B cell (primary cell): Measurements from ENCODE around the gene BCAR3. TPM values are rescaled to one million over a fixed set of nuclear protein-coding genes. Genes with fewer than 3 reads are reported as not detected.

Experiments used
- ATAC-seq: fragments of 200-7000 bp; cut with Tn5 transposase; one replicate; pipeline ENCODE4 v1.10.0; 2021; ENCODE audit warnings: low read depth, mild to moderate bottlenecking, moderate number of reproducible peaks, moderate library complexity
- CTCF ChIA-PET: fragments of 350-600 bp; sonication (Branson Sonifier 250); formaldehyde crosslinking; loops from one replicate; lab custom pipeline; 2021; ENCODE audit warnings: antibody characterized with exemption, inconsistent platforms; lab: Charles Lee
- POLR2A ChIA-PET: fragments of 350-600 bp; sonication (Branson Sonifier 250); formaldehyde crosslinking; loops from one replicate; lab custom pipeline; 2021; ENCODE audit warnings: antibody characterized with exemption; lab: Charles Lee
- DNase-seq: peaks from one replicate; pipeline ENCODE4 v3.0.0; 2013
- H2AFZ ChIP-seq: 2 replicates; pipeline ENCODE4 v1.6.1; 2012; ENCODE audit warnings: mild to moderate bottlenecking, low read depth, low read length; ENCODE audit not compliant: insufficient read depth, poor library complexity, severe bottlenecking
- H3K27ac ChIP-seq, 2 donors: 1 replicate in 1 of 2; 2 replicates in 1 of 2; pipeline ENCODE4 v1.5.1; 2012 to 2013; ENCODE audit warnings: low read length in 2 of 2, mild to moderate bottlenecking in 2 of 2, moderate library complexity in 1 of 2
- H3K27me3 ChIP-seq, 4 experiments: fragments of 200-600 bp in 1 of 4; sonication (generic) in 1 of 4; replicated peaks in 1 of 4; 1 replicate in 2 of 4; 2 replicates in 2 of 4; pipeline versions ENCODE4 v1.6.1 to v1.7.0; 2013 to 2016; ENCODE audit warnings: low read length in 3 of 4, mild to moderate bottlenecking in 2 of 4, mixed read lengths in 1 of 4, moderate library complexity in 1 of 4; ENCODE audit not compliant: insufficient read depth in 4 of 4, control insufficient read depth in 3 of 4; ENCODE audit errors: control extremely low read depth in 1 of 4
- H3K36me3 ChIP-seq, 2 experiments: replicated peaks in 1 of 2; 1 replicate in 1 of 2; 2 replicates in 1 of 2; pipeline versions ENCODE4 v1.6.1 to v1.7.1; 2013; ENCODE audit warnings: low read length in 1 of 2; ENCODE audit not compliant: insufficient read depth in 2 of 2, control insufficient read depth in 1 of 2; ENCODE audit errors: control extremely low read depth in 1 of 2, extremely low read depth in 1 of 2
- H3K4me1 ChIP-seq, 2 donors: fragments of 200-600 bp in 1 of 2; sonication (generic) in 1 of 2; 1 replicate in 1 of 2; 2 replicates in 1 of 2; pipeline versions ENCODE4 v1.5.1 to v1.6.1; 2013 to 2017; ENCODE audit warnings: low read length in 2 of 2; ENCODE audit not compliant: control insufficient read depth in 2 of 2, insufficient read depth in 2 of 2
- H3K4me2 ChIP-seq: replicated peaks from 2 replicates; pipeline ENCODE3; 2012; ENCODE audit warnings: mild to moderate bottlenecking, low read depth, low read length; ENCODE audit not compliant: poor library complexity, severe bottlenecking
- H3K4me3 ChIP-seq, 5 experiments: fragments of 200-600 bp in 1 of 5; sonication (generic) in 1 of 5; 1 replicate in 3 of 5; 2 replicates in 2 of 5; pipeline versions ENCODE4 v1.5.1 to v1.7.0; 2011 to 2016; ENCODE audit warnings: low read length in 4 of 5, mild to moderate bottlenecking in 4 of 5, low read depth in 2 of 5, control low read depth in 1 of 5, moderate library complexity in 1 of 5; ENCODE audit not compliant: insufficient read depth in 1 of 5; ENCODE audit errors: control extremely low read depth in 1 of 5, extremely low read depth in 1 of 5
- H3K79me2 ChIP-seq: fragments of 200-600 bp; sonication (generic); one replicate; pipeline ENCODE4 v1.6.0; 2016; ENCODE audit warnings: low read length; ENCODE audit not compliant: control insufficient read depth, insufficient read depth
- H3K9ac ChIP-seq: fragments of 200-600 bp; sonication (generic); 2 replicates; pipeline ENCODE4 v1.6.1; 2017; ENCODE audit warnings: mild to moderate bottlenecking, low read length, moderate library complexity
- H3K9me3 ChIP-seq, 3 donors: one replicate each; pipeline versions ENCODE4 v1.6.1 to v1.7.1; 2013; ENCODE audit warnings: low read length in 2 of 3; ENCODE audit not compliant: control insufficient read depth in 2 of 3, insufficient read depth in 1 of 3; ENCODE audit errors: control extremely low read depth in 1 of 3
- H4K20me1 ChIP-seq: 2 replicates; pipeline ENCODE4 v1.6.0; 2012; ENCODE audit warnings: mild to moderate bottlenecking, low read length; ENCODE audit not compliant: insufficient read depth, control insufficient read depth, poor library complexity, severe bottlenecking
- H3K27ac Mint-ChIP-seq: one replicate; pipeline ENCODE4 v1.8.0; 2021; ENCODE audit warnings: mixed read lengths
- H3K27me3 Mint-ChIP-seq: one replicate; pipeline ENCODE4 v1.8.0; 2021; ENCODE audit warnings: mixed read lengths
- H3K4me1 Mint-ChIP-seq: one replicate; pipeline ENCODE4 v1.8.0; 2021; ENCODE audit warnings: mixed read lengths
- H3K4me3 Mint-ChIP-seq: one replicate; pipeline ENCODE4 v1.8.0; 2021; ENCODE audit warnings: mixed read lengths
- H3K9me3 Mint-ChIP-seq: one replicate; pipeline ENCODE4 v1.8.0; 2022; ENCODE audit warnings: mixed read lengths; ENCODE audit not compliant: insufficient read depth
- EZH2 ChIP-seq: IDR thresholded peaks from 2 replicates; pipeline ENCODE4 v1.6.1; 2012; ENCODE audit warnings: borderline replicate concordance, low read depth, mild to moderate bottlenecking, moderate library complexity, low read length; ENCODE audit not compliant: insufficient read depth, poor library complexity, severe bottlenecking
- WGBS: methylation state at CpG from one replicate; pipeline ENCODE4 v1.1.5; 2013; ENCODE audit warnings: missing lambda C conversion rate; ENCODE audit not compliant: insufficient coverage; 5-methylcytosine and 5-hydroxymethylcytosine counted together
- intact Hi-C: fragments of 100-400 bp; cut with micrococcal nuclease; formaldehyde crosslinking; loops from one replicate; pipeline ENCODE4 v1.10.0; 2022
- polyA plus RNA-seq: library from polyadenylated mRNA; depleted of rRNA; stranded (reverse); fragments of >200 nt; gene quantifications from 2 replicates; pipeline ENCODE4 v1.2.3, GENCODE V29; 2012
- total RNA-seq, 2 donors: library from RNA; stranded (reverse); fragments of 120-200 nt in 1 of 2; gene quantifications; 1 replicate in 1 of 2; 2 replicates in 1 of 2; pipeline versions ENCODE4 v1.2.3 to v1.2.4, GENCODE V29; 2013 to 2022
- TF ChIP-seq, protein P1 (sequence below): fragments of 200-600 bp; IDR thresholded peaks from one replicate; pipeline ENCODE4 v1.8.0; 2022; ENCODE audit warnings: antibody characterized with exemption, mild to moderate bottlenecking

BCAR3 gene
- total and polyA plus RNA-seq, 2 donors (not counting 1 experiment from before 2014, with no cell fraction given), result 6.7 to 13.0 TPM

DNA sequence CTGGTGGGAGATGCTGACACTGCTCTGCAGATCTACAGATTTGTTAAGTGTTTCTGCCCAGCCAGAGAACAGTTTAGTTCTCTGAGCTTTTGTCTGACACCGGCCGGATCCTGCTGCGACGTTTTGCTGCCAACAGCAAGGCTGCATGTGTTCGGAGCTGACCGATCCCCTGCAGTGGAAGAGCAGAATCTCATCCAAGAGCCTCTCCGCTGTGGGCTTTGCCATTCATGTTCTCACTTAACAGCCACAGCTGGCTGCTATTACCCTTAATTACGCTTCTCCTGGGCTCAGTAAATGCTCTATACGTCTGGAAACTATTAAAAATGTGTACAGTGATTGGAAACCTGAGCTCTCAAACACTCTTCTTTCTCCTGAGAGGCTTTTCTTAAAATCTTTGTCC, 105.3 kb downstream of the BCAR3 start:
- Mint-ChIP-seq H3K27ac (no peak overlapping the region), H3K27me3 (no peaks in the 10 kb centered on the region), H3K9me3 (no peaks in the 10 kb centered on the region), H3K4me1 (no peaks in the 10 kb centered on the region), H3K4me3 (no peak overlapping the region)
- Histone ChIP-seq H3K4me1 (no peaks in the 10 kb centered on the region), H3K4me3 (no peak overlapping the region), H3K4me2 (no peak overlapping the region), H3K27me3 (no peaks in the 10 kb centered on the region), H3K27ac (no peak overlapping the region), H3K9ac (no peak overlapping the region), H3K36me3 (peaks cover 0 to 58% of the 10 kb centered on the region in 2 experiments), H4K20me1 (no peaks in the 10 kb centered on the region), H2AFZ (no peak overlapping the region), H3K79me2 (no peaks in the 10 kb centered on the region), H3K9me3 (no peaks in the 10 kb centered on the region)
- CTCF ChIA-PET, result no interaction called here
- TF ChIP-seq, protein P1, sequence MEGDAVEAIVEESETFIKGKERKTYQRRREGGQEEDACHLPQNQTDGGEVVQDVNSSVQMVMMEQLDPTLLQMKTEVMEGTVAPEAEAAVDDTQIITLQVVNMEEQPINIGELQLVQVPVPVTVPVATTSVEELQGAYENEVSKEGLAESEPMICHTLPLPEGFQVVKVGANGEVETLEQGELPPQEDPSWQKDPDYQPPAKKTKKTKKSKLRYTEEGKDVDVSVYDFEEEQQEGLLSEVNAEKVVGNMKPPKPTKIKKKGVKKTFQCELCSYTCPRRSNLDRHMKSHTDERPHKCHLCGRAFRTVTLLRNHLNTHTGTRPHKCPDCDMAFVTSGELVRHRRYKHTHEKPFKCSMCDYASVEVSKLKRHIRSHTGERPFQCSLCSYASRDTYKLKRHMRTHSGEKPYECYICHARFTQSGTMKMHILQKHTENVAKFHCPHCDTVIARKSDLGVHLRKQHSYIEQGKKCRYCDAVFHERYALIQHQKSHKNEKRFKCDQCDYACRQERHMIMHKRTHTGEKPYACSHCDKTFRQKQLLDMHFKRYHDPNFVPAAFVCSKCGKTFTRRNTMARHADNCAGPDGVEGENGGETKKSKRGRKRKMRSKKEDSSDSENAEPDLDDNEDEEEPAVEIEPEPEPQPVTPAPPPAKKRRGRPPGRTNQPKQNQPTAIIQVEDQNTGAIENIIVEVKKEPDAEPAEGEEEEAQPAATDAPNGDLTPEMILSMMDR, result no peak
- no peak for TF ChIP-seq EZH2
- intact Hi-C loops, result no loop called here
- DNase-seq, result no peak
- ATAC-seq, result no peak
- WGBS, result 97% methylated on average over 6 of the region's 9 CpGs
- POLR2A ChIA-PET, result no interaction called here

DNA sequence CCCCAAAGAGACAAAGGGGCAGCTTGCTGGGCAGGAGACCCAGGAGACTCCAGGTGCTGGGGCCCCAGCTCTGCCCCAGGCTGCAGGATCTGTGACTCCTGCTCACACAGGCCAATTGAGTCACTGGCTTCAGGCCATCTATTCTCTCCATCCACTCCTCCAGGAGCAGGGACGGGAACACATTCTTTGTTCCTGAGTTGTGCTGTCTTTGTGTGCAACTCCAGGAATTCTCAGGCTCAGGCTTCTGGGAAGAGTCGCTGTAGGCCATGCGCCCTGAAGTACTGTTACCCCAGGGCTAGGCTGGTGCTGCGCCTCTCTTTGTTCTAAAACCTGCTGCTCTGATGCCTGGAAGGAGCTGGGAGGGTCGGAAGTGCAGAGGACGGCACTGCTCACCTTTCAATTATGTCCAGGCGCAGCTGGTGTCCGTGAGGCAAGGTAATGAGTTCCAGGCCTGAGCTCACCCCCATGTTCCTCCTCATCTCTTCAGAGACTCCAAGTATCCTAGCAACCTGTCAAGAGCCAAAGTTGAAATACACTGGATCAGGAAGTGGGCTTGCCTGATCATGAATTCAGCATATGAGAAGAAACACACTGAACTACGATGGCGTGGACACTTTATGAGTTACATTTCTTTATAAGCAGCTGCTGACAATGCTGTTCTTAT, 105.9 kb downstream of the BCAR3 start:
- no peaks in the 10 kb centered on the region for H3K79me2 ChIP-seq
- no peak for ATAC-seq
- no peak overlapping the region for H3K27ac Mint-ChIP-seq
- H3K4me2 ChIP-seq, result no peak overlapping the region
- ChIA-PET POLR2A (no interaction called here), CTCF (no interaction called here)
- H3K36me3 ChIP-seq, result peaks cover 0 to 61% of the 10 kb centered on the region in 2 experiments
- no peaks in the 10 kb centered on the region for H4K20me1 ChIP-seq
- H3K4me3 Mint-ChIP-seq, result no peak overlapping the region
- 94% methylated on average over 8 of the region's 10 CpGs for WGBS
- H3K27me3 ChIP-seq, result no peaks in the 10 kb centered on the region
- H3K4me1 ChIP-seq, result no peaks in the 10 kb centered on the region
- H2AFZ ChIP-seq, result no peak overlapping the region
- TF ChIP-seq EZH2, result no peak
- TF ChIP-seq, protein P1, result no peak
- intact Hi-C loops, result no loop called here
- no peaks in the 10 kb centered on the region for H3K9me3 Mint-ChIP-seq
- H3K27ac ChIP-seq, result no peak overlapping the region
- no peak overlapping the region for H3K9ac ChIP-seq
- no peaks in the 10 kb centered on the region for H3K9me3 ChIP-seq
- no peak overlapping the region for H3K4me3 ChIP-seq
- no peaks in the 10 kb centered on the region for H3K4me1 Mint-ChIP-seq
- DNase-seq, result no peak
- no peaks in the 10 kb centered on the region for H3K27me3 Mint-ChIP-seq
